ENCODE data around the gene SPOCK2.
"Not testable (repeated sequence)": the region's sequence is repeated elsewhere in the genome, so short reads cannot be mapped to it uniquely, and the experiment has no call there.

The SPOCK2 gene

DNA sequence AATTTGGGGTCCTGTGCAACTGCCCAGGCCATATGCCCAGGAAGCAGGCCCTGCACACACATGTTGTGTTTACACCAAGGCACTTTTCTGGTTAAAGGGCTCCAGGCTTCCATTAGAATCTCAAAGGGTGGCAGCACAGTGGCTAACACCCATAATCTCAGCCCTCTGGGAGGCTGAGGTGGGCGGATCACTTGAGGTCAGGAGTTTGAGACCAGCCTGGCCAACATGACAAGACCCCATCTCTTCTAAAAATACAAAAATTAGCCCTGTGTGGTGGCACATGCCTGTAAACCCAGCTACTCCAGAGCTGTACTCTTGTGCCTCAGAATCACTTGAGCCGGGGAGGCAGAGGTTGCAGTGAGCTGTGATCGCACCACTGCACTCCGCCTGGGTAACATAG, 53.6 kb downstream of the SPOCK2 start:
- TF ChIP-seq, protein P1, sequence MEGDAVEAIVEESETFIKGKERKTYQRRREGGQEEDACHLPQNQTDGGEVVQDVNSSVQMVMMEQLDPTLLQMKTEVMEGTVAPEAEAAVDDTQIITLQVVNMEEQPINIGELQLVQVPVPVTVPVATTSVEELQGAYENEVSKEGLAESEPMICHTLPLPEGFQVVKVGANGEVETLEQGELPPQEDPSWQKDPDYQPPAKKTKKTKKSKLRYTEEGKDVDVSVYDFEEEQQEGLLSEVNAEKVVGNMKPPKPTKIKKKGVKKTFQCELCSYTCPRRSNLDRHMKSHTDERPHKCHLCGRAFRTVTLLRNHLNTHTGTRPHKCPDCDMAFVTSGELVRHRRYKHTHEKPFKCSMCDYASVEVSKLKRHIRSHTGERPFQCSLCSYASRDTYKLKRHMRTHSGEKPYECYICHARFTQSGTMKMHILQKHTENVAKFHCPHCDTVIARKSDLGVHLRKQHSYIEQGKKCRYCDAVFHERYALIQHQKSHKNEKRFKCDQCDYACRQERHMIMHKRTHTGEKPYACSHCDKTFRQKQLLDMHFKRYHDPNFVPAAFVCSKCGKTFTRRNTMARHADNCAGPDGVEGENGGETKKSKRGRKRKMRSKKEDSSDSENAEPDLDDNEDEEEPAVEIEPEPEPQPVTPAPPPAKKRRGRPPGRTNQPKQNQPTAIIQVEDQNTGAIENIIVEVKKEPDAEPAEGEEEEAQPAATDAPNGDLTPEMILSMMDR (IDR thresholded peaks at IDR 0.05; ENCODE audit: low read depth, low read length, missing control alignments): no peak
- in situ Hi-C loops (cut with HindIII; ENCODE audit: low sequenced_read_pairs): no loop called here
- H3K4me3 ChIP-seq (ENCODE audit: low read depth, low read length): no peak overlapping the region
- no peak for DNase-seq (ENCODE audit: low read depth)

DNA sequence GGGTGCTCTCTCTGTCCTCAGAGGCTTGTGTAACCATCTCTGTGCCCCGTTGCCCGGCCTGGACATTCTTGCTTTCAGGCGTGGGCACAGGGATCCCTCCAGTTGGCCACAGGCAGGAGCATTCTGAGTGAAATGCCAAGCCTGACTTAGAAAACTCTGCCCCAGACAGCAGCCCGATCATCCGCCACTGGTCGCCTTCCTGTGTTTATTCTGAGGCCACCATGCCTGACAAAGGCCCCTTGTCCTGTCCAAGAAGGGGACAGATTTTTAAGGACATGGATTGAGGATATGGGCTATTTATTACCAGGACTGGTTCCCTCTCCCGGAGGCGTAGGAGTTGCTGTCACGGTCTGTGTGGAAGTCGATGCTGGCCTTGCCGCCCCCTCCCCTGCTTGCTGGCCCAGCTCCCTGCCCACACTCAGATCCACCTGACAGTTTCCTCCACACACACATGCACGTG, 54.3 kb downstream of the SPOCK2 start:
- TF ChIP-seq, protein P1 (IDR thresholded peaks at IDR 0.05; ENCODE audit: low read depth, low read length, missing control alignments): no peak
- in situ Hi-C loops (cut with HindIII; ENCODE audit: low sequenced_read_pairs): no loop called here
- H3K4me3 ChIP-seq (ENCODE audit: low read depth, low read length): no peak overlapping the region

DNA sequence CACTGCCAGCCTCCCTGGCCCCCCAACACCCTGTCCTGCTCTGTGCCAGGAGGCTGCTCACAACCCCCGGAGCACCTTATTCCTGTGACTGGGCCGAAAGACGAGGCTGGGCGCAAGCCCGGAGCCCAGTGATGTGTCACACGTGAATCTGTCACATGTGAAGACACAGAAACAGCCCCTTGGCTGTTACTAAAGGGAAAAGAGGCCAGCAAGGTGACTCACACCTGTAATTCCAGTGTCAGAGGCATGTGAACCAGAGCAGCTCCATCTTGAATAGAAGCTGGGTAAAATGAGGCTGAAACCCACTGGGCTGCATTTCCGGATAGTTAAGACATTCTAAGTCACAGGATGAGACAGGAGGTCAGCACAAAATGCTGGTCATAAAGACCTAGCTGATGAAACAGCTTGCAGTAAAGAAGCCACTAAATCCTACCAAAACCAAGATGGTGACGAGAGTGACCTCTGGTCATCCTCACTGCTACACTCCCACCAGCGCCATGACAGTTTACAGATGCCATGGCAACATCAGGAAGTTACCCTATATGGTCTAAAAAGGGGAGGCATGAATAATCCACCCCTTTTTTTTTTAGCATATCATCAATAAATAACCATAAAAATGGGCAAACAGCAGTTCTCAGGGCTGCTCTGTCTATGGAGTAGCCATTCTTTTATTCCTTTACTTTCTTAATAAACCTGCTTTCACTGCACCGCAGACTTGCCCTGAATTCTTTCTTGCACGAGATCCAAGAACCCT, 55.8 kb downstream of the SPOCK2 start:
- in situ Hi-C loops (cut with HindIII; ENCODE audit: low sequenced_read_pairs); DNase-seq (ENCODE audit: low read depth); H3K4me3 ChIP-seq (ENCODE audit: low read depth, low read length): not testable (repeated sequence)

More for the DNA sequence above, 54.3 kb downstream of the SPOCK2 start:
- DNase-seq (ENCODE audit: low read depth): no peak

DNA sequence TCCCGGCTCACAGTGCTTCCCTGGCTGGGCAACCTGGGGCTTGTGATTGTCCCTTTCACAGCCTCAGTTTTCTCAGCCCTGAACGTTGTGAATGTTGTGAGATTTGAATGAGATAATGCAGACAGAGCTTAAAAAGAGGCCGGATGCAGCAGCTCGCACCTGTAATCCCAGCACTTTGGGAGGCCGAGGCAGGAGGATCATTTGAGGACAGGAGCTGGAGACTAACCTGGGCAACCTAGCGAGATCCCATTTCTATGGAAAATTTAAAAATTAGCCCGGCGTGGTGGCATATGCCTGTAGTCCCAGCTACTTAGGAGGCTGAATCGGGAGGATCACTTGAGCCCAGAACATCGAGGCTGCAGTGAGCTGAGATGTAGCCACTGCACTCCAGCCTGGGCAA, 56.6 kb downstream of the SPOCK2 start:
- H3K4me3 ChIP-seq (ENCODE audit: low read depth, low read length): no peak overlapping the region
- no peak for DNase-seq (ENCODE audit: low read depth)
- in situ Hi-C loops (cut with HindIII; ENCODE audit: low sequenced_read_pairs): no loop called here
- TF ChIP-seq, protein P1 (IDR thresholded peaks at IDR 0.05; ENCODE audit: low read depth, low read length, missing control alignments): no peak

DNA sequence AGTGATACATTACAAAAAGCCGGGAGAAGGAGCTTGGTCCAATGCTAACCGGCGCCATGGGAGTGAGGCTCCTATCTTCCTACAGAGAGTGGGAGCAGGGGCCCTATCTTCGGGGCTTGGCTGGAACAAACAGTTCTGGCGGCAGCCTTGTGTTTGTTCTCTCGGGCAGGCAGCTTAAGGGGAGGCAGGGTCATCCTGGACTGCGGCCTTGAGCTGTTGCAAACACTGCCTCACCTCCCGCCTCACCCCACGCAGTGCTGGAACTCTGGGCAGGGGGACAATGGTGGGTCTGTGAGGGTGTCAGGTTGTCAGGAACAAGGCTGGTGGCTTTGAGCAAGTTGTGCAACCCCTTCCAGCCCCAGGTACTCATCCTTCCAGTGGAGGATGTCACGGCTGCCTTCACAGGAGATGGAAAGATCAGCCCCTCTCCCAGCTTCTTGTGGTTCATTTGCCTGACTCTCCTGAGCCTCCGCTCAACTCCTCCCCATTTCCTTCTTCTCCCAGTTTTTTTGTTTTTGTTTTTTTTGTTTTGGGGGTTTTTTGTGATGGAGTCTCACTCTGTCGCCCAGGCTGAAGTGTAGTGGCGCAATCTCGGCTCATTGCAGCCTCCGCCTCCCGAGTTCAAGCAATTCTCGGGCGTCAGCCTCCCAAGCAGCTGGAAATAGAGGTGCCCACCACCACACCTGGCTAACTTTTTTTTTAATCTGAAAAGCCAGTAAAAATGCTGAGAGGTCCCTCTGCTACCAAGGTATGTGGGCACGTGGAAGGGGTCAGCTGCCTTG, 57.4 kb downstream of the SPOCK2 start:
- in situ Hi-C loops (cut with HindIII; ENCODE audit: low sequenced_read_pairs): no loop called here
- TF ChIP-seq, protein P1 (IDR thresholded peaks at IDR 0.05; ENCODE audit: low read depth, low read length, missing control alignments): no peak
- no peak for DNase-seq (ENCODE audit: low read depth)
- H3K4me3 ChIP-seq (ENCODE audit: low read depth, low read length): no peak overlapping the region

DNA sequence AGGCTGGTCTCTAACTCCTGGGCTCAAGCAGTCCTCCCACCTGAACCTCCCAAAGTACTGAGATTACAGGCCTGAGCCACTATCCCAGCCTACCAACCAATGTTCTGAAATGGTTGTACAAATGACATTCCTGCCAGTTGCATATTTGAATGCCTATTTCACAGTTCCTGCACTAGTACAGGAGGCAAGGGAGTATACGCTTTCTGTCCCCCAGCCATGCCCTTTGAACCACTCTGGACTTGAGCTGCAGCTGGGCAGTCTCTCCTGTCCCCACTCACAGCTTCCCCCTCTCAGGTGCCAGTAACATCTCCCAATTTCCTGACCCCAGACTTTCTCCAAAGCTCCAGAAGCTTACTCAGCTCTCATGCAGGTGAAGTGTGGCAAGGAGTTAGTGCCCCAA, 58.9 kb downstream of the SPOCK2 start:
- in situ Hi-C loops (cut with HindIII; ENCODE audit: low sequenced_read_pairs): no loop called here
- H3K4me3 ChIP-seq (ENCODE audit: low read depth, low read length): no peak overlapping the region
- TF ChIP-seq, protein P1 (IDR thresholded peaks at IDR 0.05; ENCODE audit: low read depth, low read length, missing control alignments): no peak
- DNase-seq (ENCODE audit: low read depth): no peak

DNA sequence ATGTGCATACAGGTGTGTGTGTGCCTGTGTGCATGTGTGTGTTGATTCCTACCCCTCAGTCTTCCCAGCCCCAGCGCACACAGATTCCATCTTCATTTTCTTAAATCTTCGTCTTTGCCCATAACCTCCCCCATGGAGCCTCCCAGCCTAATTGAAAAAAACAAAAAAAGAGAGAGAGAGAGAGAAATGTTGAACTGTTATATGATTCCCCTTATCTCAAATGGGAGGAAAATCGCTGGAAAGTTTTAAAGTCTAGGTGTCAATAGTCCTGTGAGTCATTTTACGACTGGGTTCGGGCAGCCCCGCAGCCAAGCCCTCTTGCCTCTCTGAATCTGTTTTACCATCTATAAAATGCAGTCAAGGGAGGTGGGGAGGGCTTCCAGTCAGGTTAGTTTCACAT, 60.9 kb downstream of the SPOCK2 start:
- DNase-seq (ENCODE audit: low read depth): no peak
- no peak overlapping the region for H3K4me3 ChIP-seq (ENCODE audit: low read depth, low read length)
- in situ Hi-C loops (cut with HindIII; ENCODE audit: low sequenced_read_pairs): no loop called here
- TF ChIP-seq, protein P1 (IDR thresholded peaks at IDR 0.05; ENCODE audit: low read depth, low read length, missing control alignments): no peak
